GM13977 (cell line): ENCODE results near the gene RHOJ.
"Not testable (repeated sequence)": the region's sequence is repeated elsewhere in the genome, so short reads cannot be mapped to it uniquely, and the experiment has no call there.

Experiments
- DNase-seq: peaks from one replicate; pipeline ENCODE4 v3.0.0; 2012; ENCODE audit warnings: low spot score
- CTCF ChIP-seq: IDR thresholded peaks from 2 replicates; pipeline ENCODE4 v1.5.1; 2012; ENCODE audit warnings: mild to moderate bottlenecking, control low read depth; ENCODE audit not compliant: insufficient read depth; ENCODE audit errors: extremely low read depth, missing control alignments
- in situ Hi-C: fragments of 300-500 bp; cut with MboI; formaldehyde crosslinking; loops from one replicate; pipeline ENCODE4 v1.12.0; 2022; ENCODE audit warnings: low sequenced_read_pairs, low pct_unique_long_range_greater_than_20kb, mixed read lengths, inconsistent platforms; ENCODE audit not compliant: unreplicated experiment

Gene RHOJ

GRCh38 chr14:63204407-63205043 is at the start of gene RHOJ:
Gene RHOJ, plus strand, starts transcription at chr14:63204443. Its CDS starts 427 bp downstream, at chr14:63204870.
- TF ChIP-seq CTCF: no peak
- no peak for DNase-seq
- in situ Hi-C loops: no loop called here

GRCh38 chr14:63155511-63156185 is 48.6 kb upstream of the RHOJ start:
- DNase-seq: no peak
- TF ChIP-seq CTCF: no peak
- in situ Hi-C loops: no loop called here

- in situ Hi-C loops: no loop called here
- DNase-seq: no peak
- TF ChIP-seq CTCF: no peak
These were observed 47.0 kb upstream of the RHOJ start for GRCh38 chr14:63157195-63157594.

- in situ Hi-C loops: no loop called here
- TF ChIP-seq CTCF: no peak
- no peak for DNase-seq
These were observed 40.9 kb upstream of the RHOJ start for GRCh38 chr14:63163306-63163705.

- in situ Hi-C loops: no loop called here
- no peak for TF ChIP-seq CTCF
- DNase-seq: no peak
These were observed 40.0 kb upstream of the RHOJ start for GRCh38 chr14:63164108-63164683.

GRCh38 chr14:63165267-63165666 is 39.0 kb upstream of the RHOJ start:
- DNase-seq, in situ Hi-C loops: not testable (repeated sequence)

- no peak for TF ChIP-seq CTCF
- no peak for DNase-seq
- in situ Hi-C loops: no loop called here
These were observed 37.2 kb upstream of the RHOJ start for GRCh38 chr14:63167044-63167443.
